Measurements from ENCODE around the gene ARHGEF6. TPM values are rescaled to one million over a fixed set of nuclear protein-coding genes. Genes with fewer than 3 reads are reported as not detected.

Gene ARHGEF6
- total RNA-seq, 1 donor from 2014 or later, result 162 TPM

DNA sequence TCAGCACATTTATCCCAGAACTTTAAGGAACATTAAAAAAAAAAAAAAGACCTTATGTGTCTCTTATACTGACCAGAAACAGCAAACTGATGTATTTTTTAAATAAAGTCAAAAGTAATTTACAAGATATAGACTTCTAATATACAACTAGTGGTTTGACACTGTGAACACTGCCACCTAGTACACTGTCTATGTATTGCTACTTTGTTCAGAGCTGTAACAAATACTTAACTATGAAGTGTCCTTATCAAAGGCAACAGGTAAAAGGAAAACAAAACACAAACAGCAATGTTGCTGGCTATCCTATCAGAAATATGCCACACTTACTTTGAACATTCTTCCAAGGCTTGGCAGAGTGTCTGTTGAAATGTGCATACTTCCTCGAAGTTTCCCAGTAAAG lies 72.4 kb downstream of the ARHGEF6 start:
- intact Hi-C loops (cut with micrococcal nuclease), result no loop called here

DNA sequence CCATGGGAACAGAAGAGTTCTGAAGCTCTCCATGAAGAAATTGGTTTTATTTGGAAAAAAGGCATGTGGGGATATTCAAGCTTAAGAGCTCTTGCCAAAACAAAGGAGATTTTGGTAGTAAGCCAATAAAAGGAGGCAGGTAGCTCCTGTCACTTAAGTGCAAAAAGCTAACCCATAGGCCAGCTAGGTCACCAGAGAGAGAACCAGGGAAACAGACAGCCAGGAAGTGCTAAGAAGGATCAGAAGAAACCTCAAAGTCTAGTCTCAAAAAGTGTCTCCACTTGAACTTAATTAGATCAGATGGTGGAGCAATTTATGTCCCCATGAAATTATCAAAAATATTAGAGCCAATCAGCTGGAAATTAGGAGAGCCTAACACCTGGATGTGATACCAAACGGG lies 83.6 kb downstream of the ARHGEF6 start:
- intact Hi-C loops (cut with micrococcal nuclease), result loop anchor here (5.0 kb wide), 1 partner anchor 230 kb away; no protein-coding TSS in a partner anchor

DNA sequence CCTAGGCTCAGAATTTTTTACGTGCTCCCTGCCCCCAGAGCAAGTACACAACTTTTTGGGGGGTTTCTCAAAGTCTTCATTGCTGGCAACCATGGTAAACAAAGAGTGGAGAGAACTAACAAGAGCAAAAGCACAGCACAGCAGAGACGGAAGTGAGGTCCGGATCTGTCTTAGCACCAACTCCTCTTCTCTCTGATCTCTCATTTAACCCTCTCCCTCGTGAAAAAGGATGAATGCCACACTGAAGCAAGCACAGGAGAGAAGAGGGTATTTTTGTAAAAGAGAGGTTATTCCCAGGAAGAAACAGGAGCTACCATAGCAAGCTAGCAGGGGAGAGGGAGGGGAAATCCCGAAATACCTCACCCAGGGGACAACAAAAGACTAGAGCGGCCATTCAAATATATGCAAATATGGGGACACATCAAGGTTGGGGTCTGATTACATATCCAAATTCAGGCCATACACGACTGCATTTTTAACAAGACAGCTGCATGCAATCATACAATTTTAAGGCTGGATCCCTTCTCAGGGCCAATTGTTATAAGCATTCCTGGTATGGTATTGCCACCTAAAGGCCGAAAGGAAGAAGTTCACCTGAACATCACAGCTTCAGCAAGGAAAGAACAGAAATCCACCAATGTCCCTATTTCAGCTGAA lies 86.2 kb downstream of the ARHGEF6 start:
- intact Hi-C loops (cut with micrococcal nuclease), result loop anchor here (1.0 to 5.0 kb wide), 6 partner anchors 42 to 233 kb away; partner anchors contain the start of gene HTATSF1

DNA sequence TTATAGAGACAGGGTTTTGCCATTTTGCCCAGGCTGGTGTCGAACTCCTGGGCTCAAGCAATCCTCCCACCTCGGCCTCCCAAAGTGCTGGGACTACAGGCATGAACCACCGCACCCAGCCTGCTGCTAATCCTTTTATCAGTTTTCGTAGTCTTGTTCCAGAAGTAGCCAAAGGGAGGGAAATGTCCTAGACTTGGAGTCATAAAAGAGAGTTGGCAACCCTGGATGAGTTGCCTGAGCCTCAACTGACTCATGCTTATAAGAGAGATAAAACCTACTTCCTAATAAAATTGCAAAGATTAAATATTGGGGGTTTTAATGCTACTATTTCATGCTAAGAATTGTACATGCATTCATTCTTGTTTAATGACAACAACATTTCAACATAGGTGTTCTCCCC lies 88.5 kb downstream of the ARHGEF6 start:
- intact Hi-C loops (cut with micrococcal nuclease), result no loop called here

DNA sequence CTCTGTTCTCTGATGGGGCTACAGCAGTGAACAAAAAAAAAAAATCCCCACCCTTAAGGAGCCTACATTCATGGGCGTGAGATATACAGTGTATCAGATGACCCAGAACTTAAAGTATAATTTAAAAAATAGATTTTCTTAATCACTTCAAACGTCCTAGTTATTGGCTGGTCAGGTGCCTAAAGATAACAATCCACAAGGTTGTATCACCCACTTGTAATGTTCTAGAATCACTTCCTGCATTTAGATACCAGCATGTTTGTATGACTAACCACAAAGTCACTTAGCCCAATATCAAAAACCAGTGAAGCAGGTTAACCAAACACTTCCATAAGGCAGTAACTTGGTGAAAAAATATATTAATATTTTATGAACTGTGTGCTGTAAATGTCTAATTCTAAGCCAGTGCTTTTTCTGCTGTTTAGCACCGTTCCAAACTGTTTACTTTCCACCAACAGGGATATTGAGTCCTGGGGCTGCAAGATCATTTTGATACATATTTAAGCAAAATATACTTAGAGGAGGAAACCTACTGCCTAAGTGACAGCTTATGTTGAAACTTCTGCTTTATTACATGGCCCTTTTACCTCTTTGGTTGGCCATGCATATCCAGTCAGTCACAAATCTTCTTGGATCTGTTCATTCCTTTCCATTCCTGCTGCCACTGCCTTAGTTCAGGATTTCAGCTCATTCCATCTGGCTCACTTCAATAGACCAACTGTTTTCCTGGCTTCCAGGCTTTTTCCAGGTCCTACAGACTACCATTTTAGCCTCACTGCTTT lies 89.5 kb downstream of the ARHGEF6 start:
- intact Hi-C loops (cut with micrococcal nuclease), result loop anchor here (2.0 kb wide), 1 partner anchor 16 kb away; no protein-coding TSS in a partner anchor

DNA sequence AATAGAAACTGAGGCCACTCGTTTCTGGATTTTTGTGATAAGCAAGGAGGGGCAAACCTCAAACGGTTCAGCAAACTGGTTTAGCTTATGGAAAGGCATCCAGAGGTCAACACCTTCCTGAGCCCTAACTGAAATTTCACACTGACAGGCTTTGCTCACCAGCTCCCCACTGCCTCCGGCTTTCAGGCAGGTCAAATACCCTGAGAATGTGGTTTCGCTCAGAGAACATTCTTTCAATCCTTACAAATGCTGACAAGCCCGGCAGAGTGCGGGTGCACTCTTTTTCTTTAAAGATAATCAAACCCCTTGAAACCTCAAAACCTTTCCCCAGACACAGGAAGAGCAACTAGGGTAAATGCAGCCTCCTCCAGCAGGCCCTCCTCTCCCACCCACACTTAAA lies 91.3 kb downstream of the ARHGEF6 start:
- intact Hi-C loops (cut with micrococcal nuclease), result no loop called here

DNA sequence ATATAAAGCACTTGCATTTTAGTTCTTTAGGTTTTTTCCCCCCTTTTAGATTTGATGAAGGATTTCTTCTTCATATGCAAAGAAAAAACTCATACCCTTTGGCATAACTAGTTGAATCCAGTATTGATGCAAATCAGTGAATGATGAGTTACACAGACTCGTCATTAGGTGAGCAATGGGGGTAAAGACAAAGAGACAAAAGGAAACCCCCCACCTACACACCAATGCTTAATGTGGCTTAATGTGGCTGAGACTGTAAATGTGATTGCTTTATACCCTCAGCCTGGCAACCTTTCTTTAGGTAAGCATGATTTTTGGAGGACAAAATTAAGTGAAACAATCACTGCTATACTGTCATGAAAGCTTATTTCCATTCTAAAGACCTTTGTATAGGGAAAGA lies 93.3 kb downstream of the ARHGEF6 start:
- intact Hi-C loops (cut with micrococcal nuclease), result no loop called here

DNA sequence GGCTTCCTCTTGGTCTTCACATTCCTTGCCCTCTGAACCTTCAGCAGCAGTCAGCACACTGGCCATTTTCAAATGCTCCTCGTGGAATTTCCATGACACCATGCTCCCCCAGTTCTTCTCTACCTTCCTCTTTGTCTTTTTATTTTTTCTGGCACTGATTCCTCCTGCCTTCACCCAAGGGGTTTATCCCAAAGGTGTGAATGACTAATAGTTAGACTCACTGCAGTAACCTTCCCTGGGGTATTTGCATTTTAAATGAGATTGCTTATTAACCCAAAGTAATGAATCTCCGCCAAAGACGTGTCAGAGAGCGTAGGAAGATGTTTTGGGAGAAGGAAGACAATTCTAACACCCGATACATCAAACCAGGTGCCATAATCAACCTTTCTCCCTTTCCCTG lies 96.6 kb downstream of the ARHGEF6 start:
- intact Hi-C loops (cut with micrococcal nuclease), result no loop called here

DNA sequence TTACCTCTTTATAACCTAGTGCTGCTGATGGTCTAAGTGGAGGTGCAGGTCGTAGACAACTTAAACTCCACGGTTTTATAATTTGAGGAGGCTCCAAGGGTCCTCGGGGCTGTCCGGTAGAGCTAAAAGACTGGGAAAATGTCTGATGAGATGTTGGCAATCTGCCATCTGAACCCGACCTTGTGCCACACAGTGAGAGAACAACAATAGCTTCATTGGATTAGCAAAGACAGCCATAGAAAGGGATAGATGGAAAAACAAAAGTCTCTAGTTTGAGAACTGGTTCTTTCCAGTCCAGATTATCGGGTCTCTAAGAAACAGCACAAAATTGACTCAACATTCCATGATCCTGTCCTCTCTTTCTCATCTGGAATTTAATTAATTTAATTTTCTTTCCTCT lies 101.2 kb downstream of the ARHGEF6 start:
- intact Hi-C loops (cut with micrococcal nuclease), result no loop called here

DNA sequence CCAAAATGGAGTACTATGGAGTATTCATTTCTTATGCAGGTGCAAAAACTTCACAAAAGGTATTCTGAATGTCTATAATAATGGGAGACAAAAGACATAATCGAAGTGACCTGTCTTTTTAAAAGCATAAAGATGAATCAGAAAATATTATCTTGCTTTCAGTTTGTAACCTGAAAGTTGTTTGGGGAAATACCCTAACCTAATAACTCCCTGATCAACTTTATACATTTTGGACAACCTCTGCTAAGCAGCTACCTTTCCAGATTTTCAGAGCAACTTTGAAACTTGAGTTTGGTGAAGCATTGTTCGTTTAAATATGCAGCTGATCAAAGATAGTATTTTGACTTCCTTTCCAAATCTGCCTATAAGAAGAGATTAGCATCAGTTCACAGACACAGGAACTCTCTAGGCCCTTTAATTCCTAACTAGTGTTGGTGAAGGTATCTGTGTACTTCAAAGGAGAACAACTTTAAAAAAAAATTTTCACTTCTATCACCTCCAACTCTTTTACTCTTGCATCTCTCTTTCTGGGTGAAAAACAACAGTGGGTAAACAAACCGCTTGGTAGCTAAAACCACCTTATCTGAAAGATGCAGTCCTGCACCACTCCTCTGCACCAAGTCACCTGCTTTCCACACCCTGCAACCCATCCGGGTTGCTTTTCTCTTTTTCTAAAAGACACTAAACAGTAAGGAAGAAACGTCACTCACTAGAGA lies 106.3 kb downstream of the ARHGEF6 start:
- intact Hi-C loops (cut with micrococcal nuclease), result loop anchor here (2.0 to 5.0 kb wide), 3 partner anchors 16 to 47 kb away; no protein-coding TSS in a partner anchor

DNA sequence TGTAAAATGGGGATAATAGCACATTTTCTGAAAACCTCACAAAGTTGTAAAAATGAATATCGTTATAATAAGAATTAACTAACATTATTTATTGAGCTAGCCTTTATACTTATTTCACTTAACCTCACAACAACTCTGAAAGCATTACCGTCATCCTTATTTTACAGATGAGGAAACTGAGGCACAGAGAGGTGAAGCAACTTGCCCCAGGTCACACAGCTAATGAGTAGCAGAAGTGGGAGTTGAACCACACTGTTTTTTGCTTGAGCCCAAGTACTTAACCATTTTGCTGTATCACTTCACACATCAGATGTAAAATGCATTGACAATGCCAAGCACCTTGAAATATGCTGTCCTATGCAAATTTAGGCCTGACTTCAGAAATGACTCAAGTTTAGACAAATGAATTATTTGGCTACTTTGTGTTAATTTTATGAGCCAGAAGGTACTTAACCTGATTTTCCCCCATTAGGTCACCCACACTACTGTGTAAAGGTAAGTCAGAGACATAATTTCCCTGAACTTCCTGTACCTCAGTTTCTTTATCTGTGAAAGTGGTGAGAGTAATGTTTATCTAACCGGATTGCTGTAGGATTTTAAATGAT lies 109.6 kb downstream of the ARHGEF6 start:
- intact Hi-C loops (cut with micrococcal nuclease), result loop anchor here (5.0 kb wide), 1 partner anchor 44 kb away; no protein-coding TSS in a partner anchor

DNA sequence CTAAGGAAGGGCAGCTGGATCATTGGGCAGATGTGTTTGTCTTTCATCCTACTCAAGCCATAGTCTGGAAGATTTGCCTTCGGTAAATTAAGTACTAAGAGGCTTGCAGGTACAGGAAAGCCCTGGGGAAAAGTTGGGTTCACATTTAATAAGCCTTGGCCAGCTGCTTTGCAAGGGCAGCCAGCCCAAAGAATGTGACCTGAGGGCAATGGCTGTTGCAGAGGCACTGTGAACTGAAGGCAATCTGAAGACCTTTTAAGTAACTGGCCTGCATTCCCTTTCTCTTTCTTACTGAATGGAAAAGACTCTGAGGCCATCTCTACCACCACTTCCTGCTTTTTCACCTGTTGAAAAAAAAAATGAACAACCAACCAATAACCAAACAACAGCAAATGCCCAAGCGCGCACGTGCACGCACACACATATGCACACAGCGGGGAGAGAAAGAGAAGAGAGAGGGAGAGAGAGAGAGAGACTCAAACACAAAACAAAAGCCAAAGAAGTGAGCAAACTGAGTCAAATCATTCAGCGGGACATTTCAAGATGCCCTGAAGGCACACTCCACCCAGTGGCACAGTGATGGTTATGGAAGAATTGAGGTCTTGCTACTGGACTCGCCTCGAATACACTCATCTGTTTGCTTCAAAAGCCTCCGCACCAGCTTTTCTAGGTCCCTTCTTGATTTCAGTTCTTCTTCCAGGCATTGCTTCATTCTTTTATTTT lies 113.1 kb downstream of the ARHGEF6 start:
- intact Hi-C loops (cut with micrococcal nuclease), result no loop called here

DNA sequence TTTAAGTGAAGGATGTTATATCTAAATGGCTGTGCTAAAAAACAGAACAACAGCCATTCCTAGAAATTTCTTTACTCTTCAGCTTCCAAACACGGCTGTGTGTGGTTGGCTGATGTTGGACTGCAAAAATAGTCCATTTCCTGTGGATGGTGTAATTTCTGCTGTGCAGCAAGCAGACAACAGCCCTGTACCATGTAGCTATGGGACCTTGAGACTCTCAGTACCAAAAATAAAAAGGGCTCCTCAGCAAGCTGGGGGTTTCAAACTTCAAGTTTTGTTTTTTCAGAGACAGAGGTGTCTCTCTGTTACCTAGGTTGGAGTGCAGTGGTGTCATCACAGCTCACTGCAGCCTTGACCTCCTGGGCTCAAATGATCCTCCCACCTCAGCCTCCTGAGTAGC lies 114.6 kb downstream of the ARHGEF6 start:
- intact Hi-C loops (cut with micrococcal nuclease), result no loop called here

DNA sequence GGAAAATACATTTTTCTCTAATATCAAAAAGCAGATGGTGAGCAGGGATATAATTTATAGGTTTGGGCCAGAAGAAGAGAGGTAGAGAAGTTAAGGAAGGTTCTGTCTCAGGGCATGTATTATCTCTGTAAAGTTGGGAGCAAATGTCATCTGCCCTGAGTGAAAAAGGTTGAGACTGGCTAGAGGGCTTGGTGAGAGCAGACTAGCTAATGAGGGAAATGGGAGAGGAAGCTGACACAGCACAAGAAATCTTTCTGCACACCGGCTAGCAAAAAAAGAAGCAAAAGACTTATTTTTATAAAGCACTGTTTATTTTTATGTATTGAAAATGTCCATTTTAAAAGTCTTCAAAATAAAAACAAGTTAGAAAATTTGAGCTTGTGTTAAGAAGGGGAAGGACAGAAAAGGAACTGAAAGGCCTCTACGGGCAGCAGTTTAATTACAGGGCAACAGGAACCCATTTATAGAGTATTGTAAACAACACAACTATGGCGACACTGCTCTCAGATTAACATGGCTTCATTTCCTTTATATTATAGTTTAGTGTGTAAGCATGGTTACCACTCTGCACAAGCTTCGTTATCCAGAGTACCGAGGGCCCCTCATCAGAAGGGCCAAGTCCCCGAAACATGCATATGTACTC lies 115.4 kb downstream of the ARHGEF6 start:
- intact Hi-C loops (cut with micrococcal nuclease), result no loop called here

DNA sequence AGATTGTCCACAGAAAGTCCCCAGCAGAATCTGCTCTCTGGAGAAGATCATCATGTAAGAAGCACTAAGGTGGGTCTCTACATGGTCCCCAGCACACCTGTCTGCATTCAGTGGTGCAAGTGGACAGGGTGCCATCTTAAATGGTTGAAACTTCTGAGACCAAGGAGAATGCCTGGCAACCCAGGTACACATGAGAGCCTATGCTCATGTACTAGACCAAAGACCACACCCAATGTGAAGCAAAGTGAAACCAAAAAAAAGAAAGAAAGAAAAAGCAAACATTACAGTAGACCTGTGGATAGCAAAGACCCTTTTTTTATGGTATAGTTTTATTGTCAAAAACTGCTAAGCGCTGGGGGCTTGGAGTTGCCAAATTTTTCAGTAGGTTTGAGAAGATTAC lies 117.8 kb downstream of the ARHGEF6 start:
- intact Hi-C loops (cut with micrococcal nuclease), result loop anchor here (2.0 kb wide), 1 partner anchor 14 kb away; the partner anchor contains the start of gene CD40LG

DNA sequence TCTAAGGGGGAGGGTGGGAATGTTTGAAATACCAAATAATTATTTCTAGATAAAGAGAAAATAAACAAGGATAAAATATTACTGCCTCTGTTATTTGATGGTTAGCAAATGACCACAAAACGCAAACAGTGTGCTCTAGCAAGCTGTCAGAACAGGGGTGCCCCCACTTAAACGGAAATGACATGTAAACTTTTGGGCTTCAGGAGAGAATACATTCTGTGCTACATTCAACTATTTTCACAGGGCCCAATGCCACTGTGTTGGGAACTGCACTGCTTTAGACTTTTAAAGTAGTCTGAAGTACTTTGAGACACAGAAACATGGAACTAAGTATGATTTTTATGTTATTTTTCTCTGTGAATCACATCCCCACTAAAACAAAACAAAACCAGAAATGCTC lies 118.6 kb downstream of the ARHGEF6 start:
- intact Hi-C loops (cut with micrococcal nuclease), result loop anchor here (2.0 kb wide), 1 partner anchor 13 kb away; the partner anchor contains the start of gene CD40LG

DNA sequence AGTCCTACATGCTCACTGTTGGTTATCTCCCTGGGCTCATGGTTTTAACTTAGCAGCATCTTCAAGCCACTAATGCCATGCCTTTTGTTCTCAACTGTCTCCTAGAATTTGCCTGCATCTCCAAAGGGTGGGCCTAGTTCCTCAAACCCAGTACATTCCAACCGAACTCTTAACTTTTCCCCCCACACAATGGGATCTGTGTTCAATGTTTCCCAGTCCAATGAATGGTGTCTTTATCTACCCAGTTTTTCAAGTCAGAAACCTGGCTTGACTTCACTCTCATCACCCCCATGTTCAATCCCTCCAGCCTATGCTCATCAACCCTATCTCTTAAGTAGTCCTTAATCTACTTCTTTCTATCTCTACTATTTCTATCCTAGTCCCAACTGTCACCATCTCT lies 119.8 kb downstream of the ARHGEF6 start:
- intact Hi-C loops (cut with micrococcal nuclease), result no loop called here

DNA sequence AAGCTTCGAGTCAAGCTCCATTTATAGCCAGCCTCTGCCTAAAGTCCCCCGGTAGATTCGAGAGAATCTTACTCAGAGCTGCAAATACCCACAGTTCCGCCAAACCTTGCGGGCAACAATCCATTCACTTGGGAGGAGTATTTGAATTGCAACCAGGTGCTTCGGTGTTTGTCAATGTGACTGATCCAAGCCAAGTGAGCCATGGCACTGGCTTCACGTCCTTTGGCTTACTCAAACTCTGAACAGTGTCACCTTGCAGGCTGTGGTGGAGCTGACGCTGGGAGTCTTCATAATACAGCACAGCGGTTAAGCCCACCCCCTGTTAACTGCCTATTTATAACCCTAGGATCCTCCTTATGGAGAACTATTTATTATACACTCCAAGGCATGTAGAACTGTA lies 121.6 kb downstream of the ARHGEF6 start:
- intact Hi-C loops (cut with micrococcal nuclease), result no loop called here

DNA sequence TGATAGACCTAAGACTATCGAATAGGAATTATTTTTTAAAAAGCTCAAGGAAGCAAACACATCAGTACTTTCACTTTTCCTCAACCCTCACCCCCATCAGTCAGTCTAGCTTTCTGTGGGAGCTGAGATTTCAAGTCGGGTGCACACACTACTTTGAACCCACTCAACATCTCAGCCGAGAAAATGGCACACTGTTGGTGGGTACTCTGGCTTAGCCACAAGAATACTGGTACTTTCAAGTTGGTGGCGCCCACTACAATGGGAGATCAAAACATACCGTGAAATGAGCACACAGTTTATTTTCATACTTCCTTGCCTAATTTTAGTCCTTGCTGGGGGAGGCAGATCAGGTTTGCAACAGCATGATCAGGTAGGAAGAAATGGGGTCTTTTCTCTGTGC lies 122.6 kb downstream of the ARHGEF6 start:
- intact Hi-C loops (cut with micrococcal nuclease), result no loop called here

DNA sequence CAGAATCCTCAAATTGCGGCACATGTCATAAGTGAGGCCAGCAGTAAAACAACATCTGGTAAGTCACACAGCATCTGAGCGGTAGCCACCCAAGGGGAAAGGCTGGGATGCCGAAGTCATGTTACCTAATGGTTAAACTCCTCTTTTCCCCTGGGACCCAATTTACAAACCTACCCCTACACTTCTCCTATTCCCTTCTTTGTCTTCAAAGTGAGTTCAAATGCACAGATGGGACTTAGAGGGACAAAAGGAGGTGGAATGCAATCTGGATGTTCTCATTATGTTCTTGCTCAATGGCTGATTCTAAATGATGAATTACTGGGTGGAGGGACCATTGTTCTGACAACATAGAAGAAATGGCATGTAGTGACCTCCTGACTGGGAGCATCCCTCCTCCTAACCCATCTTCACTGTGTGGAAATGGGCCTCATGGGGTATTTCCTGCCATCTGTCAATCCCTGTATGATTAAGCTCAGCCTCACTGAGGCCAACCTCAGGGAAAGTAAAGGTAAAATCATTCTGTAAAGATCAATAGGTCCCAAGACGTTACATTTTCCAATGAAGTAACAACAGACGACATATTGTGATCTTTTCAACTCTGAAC lies 124.3 kb downstream of the ARHGEF6 start:
- intact Hi-C loops (cut with micrococcal nuclease), result loop anchor here (2.0 kb wide), 1 partner anchor 18 kb away; no protein-coding TSS in a partner anchor
